GM18499 (cell line): ENCODE results near the gene JPT2.
"Not testable (repeated sequence)": the region's sequence is repeated elsewhere in the genome, so short reads cannot be mapped to it uniquely, and the experiment has no call there.

ENCODE experiments used
- ATAC-seq: cut with Tn5 transposase; IDR thresholded peaks from one replicate; pipeline ENCODE4 v1.9.1; 2021; ENCODE audit warnings: moderate number of reproducible peaks; ENCODE audit not compliant: insufficient read depth, unreplicated experiment

Gene JPT2

GRCh38 chr16:1673424-1674151 is 4.5 kb upstream of the JPT2 start:
- ATAC-seq = no peak

DNA sequence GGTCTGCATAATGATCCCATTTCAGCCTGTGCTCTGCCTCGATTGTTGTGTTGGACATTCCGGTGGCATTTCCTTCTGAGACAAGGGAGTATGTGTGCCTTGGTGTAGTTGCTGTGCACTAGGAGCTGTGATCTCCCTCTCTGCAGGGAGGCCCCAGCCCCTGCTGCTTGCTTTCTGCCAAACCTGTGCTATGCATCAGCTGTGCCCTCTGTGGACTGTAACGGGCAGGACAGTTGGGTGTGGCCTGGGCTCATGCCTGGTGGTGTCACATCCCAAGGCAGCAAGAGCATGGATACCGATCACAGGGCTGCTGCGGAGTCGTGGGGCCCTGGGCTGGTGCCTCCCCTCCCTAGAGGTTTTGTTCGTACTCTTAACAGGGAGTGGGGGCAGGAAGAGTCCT is 3.8 kb upstream of the JPT2 start:
- no peak for ATAC-seq

DNA sequence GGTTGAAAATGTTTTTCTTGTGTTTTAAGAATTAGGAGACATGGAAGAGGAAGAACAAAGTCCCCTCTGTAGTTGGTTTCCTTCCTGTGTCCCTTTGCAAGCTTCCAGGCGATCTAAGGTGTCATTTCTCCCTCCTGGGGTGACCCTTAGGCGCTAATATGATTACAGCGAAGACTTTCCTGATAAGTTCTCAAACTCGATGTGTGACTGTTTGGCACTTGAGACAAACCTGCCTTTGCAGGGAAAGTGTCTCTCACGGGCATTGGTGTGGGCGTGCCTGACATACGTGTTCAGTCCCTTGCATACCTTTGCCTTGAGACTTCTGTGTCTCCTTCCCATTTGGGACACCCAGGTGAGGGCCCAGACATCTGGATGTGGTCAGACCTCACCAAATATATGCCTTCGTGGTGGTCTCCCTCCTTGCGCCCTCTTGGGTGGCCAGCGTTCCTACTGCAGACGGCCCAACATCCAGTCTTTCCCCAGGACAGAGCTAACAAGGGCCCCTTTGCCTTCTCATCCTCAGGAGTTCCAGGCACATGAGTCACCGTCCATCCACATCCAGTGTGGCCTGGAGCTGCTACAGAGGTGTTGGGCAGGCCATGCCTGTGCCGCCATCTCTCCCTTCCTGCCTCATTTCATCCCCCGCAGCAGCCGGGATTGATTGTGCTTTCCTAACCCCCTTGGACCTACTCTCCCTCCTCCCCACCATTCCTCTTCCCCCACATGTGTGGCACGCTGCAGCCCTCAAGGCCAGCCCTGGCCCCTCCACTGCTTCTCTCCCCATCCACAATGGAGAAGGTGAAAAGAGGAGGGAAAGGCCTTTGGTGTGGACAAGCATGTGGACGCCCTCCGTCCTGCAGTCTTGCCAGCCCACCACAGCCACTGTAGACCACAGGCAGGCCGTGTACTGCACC is 3.1 kb upstream of the JPT2 start:
- no peak for ATAC-seq

DNA sequence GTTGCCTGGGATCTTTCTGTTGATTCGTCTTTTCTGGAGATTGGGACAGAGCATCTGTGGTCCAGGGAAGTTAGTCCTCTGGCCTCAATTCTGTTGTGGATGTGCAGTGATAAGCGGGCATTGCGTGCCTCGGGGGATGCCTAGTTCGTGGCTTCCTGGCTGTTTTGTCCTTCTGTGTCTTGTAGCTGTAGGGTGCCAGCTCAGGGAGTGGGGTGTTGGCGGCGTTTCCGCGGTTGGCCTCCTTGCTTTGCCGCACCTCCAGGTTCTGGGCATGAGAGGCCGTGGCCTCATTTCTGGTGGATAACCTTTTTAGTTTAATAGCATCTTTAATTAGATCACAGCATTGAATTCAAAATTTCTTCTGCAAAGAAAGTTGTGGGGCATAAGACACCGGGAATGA is 1.4 kb upstream of the JPT2 start:
- ATAC-seq = no peak

- no peak for ATAC-seq
Observed at GRCh38 chr16:1677339-1677738, 740 bp upstream of the JPT2 start.

DNA sequence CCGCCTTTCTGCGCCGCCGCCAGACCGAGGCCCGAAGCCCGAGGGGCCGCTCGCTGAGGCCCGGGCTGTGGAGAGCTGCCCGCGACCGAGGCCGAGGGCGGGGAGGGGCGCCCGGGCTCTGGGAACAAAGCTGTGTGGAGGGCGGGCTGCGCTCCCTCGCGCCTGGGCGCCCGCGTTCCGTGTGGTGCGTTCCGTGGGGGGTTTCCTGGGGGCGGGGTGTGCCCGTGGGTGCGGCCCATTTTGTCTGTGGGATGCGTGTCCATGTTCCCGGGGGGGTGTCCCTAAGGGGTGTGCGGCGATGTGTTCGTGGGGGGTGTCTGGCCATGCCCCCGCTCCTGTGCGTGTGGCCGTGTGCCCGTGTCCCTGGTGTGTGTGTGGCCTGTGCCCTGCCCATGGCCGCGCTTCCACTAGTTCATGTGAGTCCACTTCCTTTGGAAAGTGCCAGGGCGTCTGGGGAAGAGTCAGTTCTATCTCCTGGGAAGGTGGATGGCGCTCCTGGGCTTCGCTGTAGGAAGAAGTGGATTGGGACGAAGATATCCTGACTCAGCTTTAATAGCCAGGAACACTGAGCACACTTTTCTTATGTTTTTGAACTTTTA is 520 bp downstream of the JPT2 start:
- ATAC-seq = no peak

GRCh38 chr16:1680361-1680760 is 2.3 kb downstream of the JPT2 start:
- ATAC-seq = no peak

DNA sequence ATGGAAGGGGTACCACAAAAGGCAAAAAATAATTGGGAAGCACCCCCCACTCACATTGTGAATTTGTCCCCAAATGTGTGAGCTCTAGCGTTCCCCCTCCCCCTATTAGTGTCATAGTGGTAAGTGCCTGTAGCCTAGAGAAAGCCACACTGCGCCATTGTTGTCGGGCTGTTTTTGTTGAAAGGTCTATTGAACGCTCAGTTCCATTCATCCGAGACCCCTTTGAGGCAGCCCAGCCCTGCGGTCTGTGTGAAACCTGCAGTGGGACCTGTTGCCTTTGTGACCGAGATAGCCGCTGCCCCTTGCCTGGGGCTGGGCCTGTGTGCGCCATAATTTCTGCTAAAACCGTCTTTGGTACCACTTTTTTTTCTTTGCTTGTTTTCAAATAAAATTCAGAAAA is 3.0 kb downstream of the JPT2 start:
- ATAC-seq = no peak

DNA sequence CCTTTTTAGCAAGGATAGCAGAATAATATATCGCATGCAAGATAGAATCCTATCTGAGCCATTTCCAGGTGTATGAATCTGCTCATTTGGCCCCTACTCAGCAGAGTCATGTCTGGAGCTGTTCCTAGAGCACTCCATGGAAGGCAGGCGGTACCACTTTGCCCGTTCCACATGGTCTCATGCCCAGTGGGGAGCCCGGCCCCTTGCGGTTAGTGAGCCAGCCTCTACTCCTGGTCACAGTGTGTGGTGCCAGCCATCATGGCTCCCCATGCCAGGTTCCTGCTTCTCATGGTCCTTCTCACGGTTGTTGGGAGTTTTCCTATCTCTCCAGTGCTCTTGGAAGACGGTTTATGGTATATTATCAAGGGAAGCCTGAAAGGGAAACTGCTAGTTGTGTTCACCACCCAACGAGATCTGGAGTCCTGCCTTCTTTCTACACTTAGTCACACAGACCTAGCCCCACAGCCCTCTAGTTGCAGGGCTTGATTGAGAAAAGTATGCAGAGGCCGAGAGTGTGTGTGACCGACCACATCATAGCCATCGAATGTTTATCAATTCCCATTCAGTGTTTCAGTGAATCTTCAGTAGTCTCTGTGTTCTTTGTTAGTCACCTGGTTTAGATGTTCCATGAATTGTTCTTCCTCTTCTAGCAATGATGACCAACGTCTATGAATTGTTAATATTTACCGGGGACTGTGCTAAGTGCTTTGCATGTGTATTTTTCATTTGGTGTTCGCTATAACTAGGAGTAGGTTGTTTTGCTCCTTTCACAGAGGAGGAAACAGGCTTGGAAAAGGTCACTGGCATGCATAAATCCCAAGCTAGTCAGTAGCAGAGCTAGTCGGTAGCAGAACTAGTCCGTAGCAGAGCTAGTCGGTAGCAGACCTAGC is 9.6 kb downstream of the JPT2 start:
- no peak for ATAC-seq

- no peak for ATAC-seq
Observed at GRCh38 chr16:1688807-1689560, 10.9 kb downstream of the JPT2 start.

DNA sequence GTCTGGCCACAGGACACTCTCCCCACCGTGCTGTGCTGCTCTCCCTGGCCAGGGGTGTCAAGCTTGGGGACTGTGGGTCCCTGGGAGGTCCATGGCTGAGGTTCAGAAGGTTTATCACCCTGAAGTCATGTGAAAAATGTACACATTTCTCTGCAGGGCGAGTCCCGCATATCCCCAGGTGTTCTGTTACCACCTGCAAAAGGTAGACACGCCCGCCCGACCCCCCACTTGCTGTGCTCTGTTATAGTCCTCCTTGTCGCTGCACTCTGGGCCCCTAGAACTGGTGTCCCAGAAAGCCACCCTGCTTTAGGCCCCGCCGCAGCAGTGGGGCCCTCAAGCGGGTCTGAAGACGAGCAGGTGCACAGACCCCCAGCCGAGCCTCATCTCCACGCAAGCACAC is 11.8 kb downstream of the JPT2 start:
- no peak for ATAC-seq

DNA sequence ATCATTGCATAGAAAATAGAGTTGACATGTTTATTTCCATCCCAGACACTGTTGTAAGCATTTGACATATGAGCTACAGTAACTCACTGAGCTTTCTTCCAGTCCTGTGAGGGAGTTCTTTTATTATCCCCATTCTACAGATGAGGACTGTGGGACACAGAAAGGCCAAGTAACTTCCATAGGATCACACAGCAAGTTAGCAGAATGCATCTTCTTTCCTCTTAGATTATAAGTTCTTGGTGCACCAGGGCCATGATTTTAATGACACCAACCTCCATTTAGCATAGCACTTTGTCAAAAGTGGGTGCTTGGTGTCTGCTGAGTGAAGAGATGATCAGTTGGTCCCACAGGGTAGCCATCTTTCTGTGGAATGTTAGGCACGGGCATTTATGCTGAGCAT is 12.7 kb downstream of the JPT2 start:
- no peak for ATAC-seq

DNA sequence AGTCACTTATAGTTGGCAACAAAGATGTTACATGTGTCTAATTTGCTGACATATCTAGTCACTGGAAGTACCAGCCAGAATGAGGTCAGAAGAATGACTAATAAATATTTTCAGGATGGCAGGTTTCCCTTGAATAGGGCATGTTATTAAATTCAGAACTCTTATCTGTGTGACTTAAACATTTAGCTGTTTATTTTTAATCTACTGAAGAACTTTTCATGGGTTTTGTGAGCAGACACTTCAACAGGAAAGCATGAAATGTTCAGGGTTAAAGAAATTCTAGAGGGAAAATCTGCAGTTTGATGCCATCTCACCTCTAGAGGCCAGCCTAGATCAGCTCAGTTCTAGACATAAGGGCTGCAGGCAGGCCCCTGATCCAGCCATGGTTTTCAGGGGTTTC is 13.2 kb downstream of the JPT2 start:
- no peak for ATAC-seq

DNA sequence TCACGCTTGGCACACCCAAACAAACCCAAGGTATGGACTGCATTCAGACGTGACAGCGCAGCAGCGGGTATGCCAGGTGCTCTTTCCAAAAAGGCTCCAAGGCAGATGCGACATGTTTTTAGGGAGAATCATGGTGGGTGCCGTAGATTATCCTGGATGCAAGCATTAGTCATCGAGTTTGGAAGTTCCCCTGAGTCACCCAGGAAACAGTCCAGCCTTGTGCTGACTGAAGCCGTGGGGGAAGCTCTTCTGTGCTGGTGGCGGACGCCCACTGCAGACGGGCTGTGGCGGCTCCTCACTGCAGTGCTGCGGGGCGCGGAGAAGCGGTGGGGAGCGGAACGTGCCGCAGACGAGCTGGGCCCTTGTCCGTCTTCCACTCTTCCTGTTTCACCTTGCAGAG is 13.9 kb downstream of the JPT2 start:
- ATAC-seq = no peak

- ATAC-seq = no peak
Observed at GRCh38 chr16:1696863-1697262, 18.8 kb downstream of the JPT2 start.

DNA sequence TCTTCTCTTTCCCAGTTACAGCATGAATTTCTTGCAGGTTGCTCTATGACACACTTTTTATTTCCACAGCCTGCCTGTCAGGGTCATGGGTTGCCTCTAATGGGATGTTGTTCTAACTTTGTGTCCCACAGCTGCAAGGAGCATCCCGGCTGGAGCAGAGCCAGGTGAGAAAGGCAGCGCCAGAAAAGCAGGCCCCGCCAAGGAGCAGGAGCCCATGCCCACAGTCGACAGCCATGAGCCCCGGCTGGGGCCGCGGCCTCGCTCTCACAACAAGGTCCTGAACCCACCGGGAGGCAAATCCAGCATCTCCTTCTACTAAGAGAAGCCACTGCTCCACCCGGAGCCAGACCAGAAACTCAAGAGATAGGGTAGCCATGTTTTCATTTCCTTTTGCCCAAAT is 20.6 kb downstream of the JPT2 start:
- ATAC-seq = no peak

DNA sequence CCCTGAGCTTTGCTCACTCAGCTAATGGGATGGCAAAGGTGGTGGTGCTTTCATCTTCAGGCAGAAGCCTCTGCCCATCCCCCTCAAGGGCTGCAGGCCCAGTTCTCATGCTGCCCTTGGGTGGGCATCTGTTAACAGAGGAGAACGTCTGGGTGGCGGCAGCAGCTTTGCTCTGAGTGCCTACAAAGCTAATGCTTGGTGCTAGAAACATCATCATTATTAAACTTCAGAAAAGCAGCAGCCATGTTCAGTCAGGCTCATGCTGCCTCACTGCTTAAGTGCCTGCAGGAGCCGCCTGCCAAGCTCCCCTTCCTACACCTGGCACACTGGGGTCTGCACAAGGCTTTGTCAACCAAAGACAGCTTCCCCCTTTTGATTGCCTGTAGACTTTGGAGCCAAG is 22.2 kb downstream of the JPT2 start:
- ATAC-seq = no peak

GRCh38 chr16:1701216-1701878 is 23.3 kb downstream of the JPT2 start:
- no peak for ATAC-seq

- ATAC-seq = not testable (repeated sequence)
Observed at GRCh38 chr16:1705324-1705687, 27.2 kb downstream of the JPT2 start.
